ENCODE data around the gene C1orf21.

The C1orf21 gene

DNA sequence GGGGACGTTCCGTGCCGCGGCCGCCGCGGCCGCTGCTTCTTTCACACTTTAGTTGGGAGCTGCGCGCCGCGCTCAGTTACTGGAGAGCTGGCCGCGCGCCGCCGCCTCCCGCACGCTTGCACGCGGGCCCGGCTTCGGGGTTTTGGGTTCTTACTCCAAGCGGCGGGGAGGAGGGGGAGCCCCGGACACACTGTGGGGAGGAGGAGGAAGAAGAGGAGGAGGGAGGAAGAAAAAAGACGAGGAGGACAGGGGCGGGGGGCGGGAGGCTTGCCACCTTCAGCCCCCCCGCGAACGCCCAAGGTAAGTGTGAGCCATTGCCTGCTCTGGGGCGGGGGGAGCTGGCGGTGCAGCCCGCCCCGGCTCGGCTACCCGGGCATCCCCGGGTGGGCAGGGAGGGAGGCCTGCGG is 243 bp downstream of the C1orf21 start:
- DNase-seq = peak in 3 of 58 donors; percentile 24 to 63 (median 35)

DNA sequence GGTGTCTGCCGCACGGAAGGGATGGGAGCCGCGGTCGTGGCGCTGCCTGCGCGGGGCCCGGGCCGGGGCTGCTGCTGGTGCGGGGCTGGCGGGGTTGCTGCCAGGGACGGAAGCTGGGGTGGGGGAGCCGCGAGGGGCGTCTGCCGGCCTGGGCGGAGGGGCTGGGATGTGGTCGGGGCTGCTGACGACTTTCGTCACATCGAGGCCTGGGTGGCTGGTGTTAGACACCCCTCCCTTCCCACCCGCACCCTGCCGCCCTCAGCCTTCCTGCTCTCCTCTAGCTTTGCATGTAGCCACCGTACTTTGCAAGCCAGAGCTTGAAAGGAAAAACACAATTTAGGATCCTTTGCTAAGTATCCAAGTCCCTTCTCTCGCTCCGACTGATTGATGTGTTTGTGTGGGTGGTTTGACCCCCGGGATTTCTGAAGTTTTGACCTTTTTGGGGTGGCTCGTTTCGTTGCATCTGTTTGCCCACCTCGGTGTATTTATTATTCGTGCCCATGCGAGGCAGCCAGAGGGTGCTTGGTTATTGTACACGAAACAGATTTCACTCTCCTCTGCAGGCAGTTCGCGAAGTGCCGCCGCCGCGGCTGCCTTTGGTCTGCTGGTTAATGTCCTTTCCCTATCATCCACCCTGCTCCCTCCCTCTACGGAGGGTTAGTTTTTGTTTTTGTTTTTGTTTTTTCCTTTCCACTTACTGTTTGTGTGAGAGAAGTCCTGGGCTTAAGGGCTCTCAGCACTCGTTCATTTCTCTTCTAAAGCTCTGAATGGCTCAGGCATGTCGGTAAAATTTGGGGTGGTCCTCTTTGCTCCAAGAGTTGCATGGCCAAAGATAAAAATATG is 868 bp downstream of the C1orf21 start:
- peak in 48 of 58 donors; percentile 3 to 76 (median 40) for DNase-seq

DNA sequence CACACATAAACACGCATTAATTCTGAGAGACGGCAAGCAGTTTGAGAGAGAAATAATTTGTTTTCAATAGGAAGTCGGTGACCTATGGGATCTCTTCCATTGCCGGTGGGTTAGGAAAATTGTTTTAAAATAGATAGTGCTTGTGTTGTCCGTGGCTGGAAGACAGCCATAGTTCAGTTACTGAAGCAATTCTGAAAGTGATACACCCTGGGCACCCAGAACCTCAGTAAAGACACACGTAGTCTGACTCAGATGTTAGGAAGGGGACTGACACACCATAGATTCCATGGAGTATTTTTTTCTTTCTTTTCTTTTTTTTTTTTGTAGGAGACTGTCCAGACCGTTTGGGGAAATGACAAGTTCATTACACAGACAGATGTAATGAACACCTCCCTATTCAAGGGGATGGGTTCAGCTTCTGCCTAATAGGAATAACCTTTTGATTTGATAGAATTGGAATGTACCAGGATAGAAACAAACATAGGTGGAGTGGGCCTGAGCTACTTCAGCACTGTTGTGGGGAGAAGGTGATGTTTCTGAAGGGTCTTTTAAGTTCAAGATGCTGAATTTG is 1.6 kb downstream of the C1orf21 start:
- DNase-seq = no peak

DNA sequence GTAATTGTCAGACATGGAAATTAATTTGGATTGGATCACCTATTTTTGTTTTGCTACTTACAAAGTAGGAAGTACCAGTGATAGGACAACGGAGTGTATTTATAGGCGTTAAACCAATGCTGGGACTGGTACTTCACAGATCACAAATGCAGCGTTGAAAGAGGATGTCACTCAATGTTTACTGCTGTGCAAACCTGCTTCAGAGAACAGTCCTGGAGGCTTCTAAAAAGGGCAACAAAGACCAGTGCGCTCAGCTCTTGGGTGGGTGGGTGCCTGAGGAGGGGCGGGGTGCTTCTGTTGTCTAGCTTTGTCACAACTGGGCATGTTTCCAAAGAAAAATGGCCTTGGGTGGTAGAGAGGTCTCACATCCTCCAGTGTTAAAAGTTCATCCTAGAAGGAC is 2.1 kb downstream of the C1orf21 start:
- peak in 1 of 58 donors; percentile 26 for DNase-seq

DNA sequence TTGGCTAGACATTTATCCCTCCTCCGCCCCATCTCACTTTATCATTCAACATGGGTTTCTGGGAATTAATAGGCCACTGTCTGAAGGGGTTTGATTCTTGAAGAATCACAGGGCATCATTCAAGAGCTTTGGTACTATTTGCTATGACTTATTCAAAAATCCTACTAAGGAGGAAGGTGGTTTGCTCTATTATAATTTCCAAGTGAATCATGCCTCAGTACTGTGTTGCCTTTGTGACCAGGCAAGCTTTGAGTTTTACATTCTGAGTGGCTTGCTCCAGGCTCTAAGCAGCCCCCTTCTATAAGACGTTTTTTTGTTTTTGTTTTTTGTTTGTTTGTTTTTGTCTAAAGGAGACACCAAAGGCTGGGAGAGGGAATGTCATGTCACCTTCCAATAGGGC is 2.6 kb downstream of the C1orf21 start:
- DNase-seq = no peak

DNA sequence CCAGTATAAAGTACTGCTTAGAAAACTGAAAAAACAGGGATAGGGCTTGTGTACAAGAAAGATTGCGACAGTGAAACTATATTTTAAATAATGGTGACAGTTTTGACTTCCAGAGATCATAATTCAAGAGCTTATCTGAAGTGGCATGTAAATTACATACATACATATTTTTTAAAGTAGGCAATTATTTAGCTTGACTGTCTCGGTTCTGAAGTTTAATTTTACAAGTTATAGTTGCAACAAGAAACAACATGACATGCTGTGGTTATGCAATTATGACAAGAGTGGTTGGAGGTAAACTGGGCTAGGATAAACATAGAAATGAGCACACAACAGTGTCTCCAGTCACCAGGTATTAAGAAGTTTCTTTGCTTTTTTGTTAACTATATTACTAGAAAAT is 4.1 kb downstream of the C1orf21 start:
- no peak for DNase-seq

DNA sequence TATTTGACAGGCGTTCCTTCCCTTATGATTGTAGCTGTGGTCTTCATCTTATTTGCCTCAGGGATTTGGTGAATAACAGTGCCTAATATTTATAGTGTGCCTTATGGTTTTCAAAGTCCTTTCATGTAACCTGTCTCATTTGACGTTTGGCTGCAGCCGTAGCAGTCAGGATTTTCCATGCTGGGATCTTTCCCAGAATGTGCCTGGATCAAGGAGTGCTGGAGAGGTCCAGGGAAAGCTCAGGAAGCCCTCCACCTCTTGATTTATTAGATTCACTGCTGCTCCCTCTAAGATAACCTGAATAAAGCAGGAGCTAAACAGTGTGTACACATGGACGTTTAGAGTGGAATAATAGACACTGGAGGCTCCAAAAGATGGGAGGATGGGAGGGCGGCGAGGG is 5.2 kb downstream of the C1orf21 start:
- DNase-seq = no peak

DNA sequence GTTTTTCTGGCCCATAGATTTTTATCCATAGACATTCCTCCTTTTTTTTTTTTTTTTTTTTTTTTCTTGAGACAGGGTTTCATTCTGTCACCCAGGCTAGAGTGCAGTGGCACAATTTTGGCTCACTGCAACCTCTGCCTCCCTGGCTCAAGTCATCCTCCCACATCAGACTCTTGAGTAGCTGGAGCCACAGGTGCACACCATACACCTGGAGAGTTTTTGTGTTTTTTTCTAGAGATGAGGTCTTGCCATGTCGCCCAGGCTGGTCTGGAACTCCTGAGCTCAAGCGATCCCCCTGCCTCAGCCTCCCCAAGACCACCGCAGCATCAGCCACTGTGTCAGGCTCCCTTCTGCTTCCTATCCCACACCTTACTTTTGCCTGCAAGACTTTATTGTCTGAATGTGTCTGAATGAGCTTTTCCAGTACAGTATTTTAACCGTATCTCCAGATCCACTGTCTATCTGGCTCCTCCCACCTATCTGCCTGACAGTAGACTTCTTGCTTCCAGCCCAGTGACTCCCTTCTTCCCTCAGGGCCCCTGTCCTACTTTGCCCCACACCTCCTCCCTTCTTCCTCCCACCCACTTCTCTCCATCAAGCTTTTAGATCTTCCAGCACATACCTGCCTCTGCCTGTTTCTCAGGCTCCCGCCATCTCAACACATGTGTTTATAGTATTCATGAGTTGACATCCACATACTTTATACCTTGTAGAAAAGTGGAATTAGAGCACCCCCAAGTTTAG is 6.1 kb downstream of the C1orf21 start:
- no peak for DNase-seq

DNA sequence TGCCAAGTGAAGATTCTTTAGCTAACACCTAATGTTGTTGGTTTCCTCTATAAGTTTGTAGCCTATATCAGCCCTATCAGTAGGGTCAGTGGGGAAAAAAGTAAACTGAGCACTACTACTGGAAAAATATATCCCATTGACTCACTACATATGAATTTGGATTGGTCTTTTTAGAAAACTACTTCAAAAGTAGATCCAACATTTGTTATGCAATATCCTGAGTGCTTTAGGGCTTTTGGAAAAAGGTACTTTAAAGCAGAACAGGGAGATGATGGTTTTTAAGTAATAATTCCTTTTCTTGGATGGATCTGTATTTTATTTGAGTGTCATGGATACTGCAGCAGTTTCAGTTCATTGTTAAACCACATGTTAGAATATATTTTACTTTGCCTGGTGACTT is 7.1 kb downstream of the C1orf21 start:
- no peak for DNase-seq

DNA sequence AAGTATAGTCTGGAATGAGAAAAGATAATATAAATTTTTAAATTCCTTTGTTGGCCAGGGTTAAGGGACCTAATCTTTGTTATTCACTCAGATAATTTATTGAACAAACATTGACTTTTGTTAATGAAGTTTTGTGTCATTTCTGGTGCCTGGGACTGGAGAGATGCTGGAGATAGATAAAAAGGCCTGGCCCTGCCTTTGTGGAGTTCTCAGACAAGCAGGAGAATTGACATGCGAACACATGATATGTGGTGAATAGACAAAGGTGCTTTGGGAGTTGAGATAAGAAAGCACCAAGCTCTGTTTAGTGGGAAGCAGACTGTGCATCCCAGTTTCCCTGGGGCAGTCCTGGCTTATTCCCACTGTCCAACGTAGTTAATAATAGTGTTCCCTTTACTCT is 8.5 kb downstream of the C1orf21 start:
- no peak for DNase-seq

DNA sequence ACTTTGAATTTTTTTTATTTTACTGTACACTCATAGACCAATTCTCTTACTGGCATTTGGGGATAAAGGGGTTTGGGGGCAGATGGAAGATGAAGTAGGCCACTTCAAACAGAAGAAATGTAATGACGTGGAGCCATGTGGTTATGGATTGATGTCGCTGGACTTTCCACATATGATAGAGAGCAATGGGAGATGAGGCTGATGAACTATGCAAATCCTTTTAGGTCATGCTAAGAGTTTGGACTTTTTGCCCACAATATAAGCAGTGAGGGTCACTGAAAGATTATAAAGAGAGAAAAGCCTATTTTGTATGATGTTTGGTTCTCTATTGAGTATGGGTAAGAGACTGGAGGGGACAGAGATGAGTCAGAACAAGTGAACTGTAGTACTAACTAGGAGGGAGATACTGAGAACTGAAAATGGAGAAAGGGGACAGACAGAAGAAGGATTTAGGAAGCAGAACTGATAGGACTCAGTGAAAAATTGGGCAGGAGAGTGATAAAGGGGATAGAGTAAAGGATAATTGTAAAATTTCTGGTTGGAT is 9.2 kb downstream of the C1orf21 start:
- no peak for DNase-seq

DNA sequence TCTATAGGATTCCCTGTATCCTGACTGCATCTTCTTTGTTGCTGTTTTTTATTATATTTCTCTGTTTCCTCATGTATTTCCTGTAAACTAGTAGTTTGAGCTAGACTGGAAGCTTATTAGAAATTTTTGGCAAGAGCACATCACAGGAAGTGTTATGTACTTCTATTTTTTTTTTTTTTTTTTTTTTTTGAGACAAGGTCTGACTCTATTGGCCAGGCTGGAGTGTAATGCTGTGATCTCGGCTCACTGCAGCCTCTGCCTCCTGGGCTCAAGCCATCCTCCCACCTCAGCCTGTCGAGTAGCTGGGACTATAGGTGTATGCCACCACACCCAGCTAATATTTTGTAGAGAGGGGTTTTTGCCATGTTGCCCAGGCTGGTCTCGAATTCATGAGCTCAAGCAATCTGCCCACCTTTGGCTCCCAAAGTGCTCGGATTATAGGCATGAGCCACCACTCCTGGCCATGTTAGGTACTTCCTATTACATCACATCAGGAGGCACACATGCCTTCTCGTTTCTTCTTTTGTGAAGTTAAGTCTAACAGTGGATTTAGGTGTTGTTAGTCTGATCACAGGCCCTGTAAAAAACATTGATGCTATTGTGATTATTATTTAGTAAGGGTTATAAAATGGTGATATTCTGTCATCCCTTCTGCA is 12.5 kb downstream of the C1orf21 start:
- no peak for DNase-seq

DNA sequence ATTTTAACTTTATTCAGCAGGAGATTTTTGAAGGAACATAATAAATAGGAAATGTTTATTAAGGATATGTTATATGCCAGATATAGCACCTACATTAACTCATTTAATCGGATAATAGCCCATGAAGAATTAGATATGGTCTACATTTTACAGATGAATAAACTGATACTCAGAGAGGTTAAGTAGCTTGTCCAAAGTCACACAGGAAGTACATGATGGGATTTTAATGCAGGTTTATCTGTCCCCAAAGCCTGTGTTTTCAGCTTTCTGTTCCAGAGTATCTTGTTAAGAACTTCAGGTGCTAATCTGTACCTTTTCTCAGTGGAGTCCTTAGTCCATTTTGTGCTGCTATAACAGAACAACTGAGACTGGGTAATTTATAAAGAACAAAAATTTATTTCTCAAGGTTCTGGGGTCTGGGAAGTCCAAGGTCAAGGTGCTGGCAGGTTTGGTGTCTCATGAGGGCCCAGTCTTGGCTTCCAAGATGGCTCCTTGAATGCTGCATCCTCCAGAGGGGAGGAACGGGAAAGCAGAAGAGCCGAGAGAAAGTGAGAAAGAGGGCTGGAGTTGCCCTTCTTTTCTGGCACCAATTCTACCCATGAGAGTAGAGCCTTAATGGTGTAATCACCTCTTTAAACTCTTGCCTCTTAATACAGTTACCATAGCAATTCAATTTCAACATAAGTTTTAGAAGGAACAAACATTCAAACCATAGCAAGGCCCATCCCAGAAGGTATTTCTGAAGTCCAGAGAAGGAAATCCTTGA is 17.3 kb downstream of the C1orf21 start:
- DNase-seq = no peak

DNA sequence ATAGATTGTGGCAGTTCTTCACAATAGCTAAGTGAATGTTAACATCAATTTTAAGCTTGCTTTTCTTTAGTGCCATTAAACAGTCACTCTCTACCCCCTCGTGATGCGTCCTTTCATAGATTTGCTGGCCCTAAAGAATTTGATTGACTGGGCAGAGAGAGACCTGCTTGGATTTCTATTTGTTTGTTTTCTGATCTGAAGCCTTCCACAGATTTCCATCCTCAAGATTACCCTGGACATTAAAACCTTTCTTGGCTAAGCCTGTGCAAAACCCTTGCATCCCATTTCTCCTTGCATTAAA is 17.8 kb downstream of the C1orf21 start:
- DNase-seq = no peak

DNA sequence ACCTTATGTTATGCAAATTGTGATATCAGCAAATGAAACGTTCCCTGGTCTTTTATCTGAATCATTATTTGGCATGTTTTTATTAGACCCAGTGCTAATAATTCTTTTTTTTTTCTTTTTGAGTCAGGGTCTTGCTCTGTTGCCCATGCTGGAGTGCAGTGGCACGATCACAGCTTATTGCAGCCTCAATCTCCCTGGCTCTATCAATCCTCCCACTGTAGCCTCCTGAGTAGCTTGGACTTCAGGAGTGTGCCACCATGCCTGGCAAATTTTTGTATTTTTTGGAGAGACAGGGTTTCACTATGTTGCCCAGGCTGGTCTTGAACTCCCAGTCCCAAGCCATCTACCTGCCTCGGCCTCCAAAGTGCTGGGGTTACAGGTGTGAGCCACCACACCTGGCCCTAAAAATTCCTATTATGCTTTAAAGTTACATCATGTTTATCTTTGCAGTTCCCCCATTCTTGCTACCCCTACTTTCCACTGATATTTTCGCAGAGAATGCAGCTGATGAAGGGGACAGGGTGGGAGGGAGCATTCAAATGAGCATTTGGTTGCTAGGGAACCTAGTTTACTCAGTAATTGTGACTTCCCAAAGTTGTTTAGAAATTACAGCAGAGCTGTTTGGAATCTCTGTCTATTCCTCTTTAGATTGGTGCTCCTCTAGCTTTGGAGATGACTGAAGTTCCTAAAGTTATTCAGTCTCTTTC is 18.4 kb downstream of the C1orf21 start:
- DNase-seq = no peak

DNA sequence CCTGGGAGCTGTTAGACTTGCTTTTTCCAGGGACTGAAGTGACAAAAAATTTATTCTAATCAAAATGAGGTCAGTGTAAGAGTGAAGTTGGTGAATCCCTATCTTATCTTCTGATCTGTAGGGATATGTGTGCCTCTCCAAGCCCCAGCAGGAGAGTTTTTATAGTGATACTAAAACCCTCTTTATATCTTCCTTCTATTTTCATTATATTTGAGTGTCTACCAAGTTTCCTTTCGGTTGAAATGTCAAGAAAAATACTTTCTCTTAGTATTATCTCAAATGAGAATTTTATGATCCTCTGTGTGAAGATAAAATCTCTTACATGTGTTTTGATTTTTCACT is 18.9 kb downstream of the C1orf21 start:
- no peak for DNase-seq

DNA sequence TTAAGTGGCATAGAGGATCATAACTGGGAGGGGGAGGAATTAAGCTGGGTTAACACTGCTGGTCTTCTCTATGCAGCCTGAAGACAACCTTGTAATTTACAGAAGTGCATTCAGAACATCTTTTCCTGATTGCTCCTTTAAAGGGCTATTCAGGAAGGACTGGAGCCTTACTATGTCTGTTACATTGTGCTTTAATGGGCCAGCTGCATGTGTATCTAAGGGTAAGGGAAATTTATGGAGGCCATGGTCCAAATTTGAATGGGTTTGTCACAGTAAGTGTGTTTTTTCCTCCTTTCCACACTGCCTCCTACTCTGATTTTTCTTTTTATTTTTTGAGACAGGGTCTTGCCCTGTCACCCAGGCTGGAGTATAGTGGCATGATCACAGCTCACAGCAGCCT is 19.6 kb downstream of the C1orf21 start:
- DNase-seq = no peak

DNA sequence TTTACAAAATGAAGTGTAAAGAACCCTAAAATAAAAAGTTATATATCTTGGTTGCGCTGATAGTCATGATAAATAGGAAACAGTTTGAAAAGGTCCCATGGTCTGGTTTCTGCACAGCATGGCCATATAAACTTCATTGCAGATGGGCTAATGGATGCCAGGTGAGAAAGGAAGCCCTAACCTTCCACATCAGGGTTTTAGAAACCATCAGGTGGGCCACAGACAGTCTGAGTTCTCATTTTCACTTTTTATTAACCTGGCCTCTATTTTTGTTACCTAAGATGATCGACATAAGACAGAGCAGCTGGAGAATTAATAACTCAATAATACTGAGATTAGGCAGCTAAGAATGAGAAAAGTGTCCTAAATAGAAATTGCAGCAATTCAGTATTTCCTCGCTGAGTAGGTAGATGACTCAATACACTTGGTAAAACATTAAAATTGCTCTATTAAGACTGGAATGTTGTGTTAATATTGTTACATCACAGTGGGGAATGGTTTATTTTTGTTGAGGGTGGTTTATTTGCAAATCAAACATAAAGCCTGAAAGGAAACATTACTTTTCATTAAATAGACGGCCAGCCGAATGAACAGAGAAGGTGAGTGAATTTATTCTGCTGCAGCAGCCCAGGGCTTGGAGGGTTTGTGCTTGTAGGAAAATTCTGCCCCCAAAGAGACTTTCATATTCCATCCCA is 21.1 kb downstream of the C1orf21 start:
- no peak for DNase-seq

DNA sequence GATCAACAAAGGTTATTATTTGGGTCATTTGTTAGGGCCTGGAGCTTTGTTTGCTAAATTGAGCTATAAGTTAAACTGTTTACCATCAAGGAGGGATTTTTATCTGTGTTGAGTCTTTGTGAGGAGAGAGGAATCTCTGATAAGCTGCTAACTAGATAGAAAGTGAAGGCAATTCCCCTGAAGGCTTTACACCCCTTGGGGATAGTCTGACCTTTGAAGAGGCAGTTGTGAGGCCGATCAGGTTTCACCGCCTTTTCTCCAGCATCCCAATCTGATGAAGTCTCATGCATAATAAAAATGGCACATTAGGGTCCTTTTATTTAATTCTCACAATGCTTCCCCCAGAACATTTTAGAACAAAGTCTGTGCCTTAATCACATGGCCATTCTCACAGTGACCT is 21.8 kb downstream of the C1orf21 start:
- DNase-seq = no peak

DNA sequence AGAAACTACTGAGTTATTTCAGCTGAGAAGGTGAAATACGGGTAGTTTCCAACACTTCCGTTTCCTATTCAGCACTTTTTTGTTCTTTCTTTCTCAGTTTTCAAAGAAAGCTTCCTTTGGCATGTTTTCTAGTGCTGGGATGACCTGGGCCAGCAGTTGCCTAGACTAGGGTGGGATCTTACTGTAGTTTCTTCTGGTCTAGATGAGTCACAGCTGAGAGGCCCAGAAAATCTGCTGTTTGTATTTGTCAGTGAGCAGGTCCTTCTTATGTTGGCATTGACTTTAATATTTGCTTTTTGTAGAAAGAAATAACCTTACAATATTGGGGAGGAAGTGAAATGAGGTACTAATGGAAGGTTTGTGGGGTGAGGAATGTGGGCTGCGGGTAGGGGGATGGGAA is 22.2 kb downstream of the C1orf21 start:
- DNase-seq = no peak
